ENCODE measurements around the gene C1QTNF12.

The C1QTNF12 gene

DNA sequence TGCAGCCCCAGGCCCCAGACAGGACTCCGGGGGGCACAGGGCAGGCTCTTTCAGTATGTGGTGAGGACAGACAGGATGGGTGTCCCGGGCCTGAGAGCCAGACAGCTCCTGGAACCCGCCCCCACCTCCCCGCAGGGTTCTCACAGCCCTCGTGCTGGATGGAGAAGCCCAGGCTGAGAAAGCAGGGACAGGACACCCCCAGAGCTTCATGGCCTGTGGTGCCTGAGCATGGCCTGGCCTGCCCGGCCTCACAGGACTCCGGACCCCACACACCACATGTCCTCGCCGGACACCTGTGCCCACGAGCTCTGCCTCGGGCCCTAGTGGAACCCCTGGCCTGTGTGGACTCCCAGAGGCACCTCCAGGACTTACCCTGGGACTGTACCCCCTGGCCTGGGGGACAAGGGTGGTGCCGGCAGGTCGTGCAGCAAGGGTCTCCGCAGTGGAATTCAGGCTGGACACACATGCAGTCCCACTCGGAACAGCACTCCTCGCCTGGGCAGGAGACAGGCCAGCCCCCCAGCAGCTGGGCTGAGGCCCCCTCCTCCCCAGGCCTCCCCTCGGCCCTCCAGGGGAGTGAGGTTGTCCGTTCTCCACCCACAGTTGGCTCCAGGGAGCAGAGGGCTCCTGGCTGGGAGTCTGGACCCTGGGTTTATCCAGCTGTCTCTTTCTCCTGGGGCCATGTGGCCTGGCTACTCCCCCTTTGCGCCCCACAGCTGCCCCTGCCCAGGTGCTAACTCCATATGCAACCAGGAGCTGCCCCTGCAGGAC is 41.3 kb downstream of the C1QTNF12 start:
- TF ChIP-seq YY1 (IDR thresholded peaks at IDR 0.05; ENCODE audit: insufficient read depth, insufficient read length) (no peak), ZNF274 (IDR thresholded peaks at IDR 0.05; ENCODE audit: low read depth, low read length) (no peak), SUZ12 (IDR thresholded peaks at IDR 0.05; ENCODE audit: extremely low read depth, insufficient read depth, insufficient read length) (no peak)
- Histone ChIP-seq H3K27me3 (ENCODE audit: insufficient read depth, insufficient read length) (no peaks in the 10 kb centered on the region), H3K36me3 (ENCODE audit: insufficient read depth, insufficient read length, low read length) (no peaks in the 10 kb centered on the region), H3K9me3 (ENCODE audit: insufficient read depth, low read length) (no peaks in the 10 kb centered on the region), H3K9ac (ENCODE audit: insufficient read length, low read depth) (no peak overlapping the region), H3K4me1 (ENCODE audit: insufficient read depth, insufficient read length) (peaks cover 16% of the 10 kb centered on the region), H3K4me3 (ENCODE audit: insufficient read length, low read depth) (no peak overlapping the region)
- no peak for DNase-seq (ENCODE audit: low read depth, low spot score)

DNA sequence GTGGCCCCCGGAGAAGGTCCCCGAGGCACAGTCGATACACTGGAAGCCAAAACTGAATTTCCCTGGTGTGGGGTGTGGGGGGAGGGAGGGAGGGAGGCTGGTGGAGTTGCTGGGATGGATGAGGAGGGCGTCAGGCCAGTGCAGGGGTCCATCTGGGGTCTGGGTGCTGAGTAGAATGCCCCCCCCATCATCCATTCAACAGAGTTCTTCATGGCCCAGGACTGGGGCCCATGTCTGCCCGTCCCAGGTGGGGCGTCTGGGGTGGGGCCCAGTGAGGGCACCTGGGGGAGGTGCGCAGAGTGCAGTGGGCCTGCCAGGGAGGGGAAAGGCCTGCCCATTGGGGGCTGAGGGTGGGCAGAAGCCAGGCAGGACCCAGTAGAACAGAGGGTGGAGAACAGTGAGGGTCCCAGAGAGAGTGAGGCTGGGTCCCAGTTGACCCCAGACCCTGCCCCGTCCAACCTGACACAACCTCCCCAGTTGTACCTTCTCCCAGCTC is 42.0 kb downstream of the C1QTNF12 start:
- no peaks in the 10 kb centered on the region for H3K36me3 ChIP-seq (ENCODE audit: insufficient read depth, insufficient read length, low read length)
- H3K4me3 ChIP-seq (ENCODE audit: insufficient read length, low read depth): no peak overlapping the region
- H3K9ac ChIP-seq (ENCODE audit: insufficient read length, low read depth): no peak overlapping the region
- no peak for DNase-seq (ENCODE audit: low read depth, low spot score)
- no peaks in the 10 kb centered on the region for H3K27me3 ChIP-seq (ENCODE audit: insufficient read depth, insufficient read length)
- no peaks in the 10 kb centered on the region for H3K9me3 ChIP-seq (ENCODE audit: insufficient read depth, low read length)
- no peak for TF ChIP-seq YY1 (IDR thresholded peaks at IDR 0.05; ENCODE audit: insufficient read depth, insufficient read length)
- peaks cover 16% of the 10 kb centered on the region for H3K4me1 ChIP-seq (ENCODE audit: insufficient read depth, insufficient read length)

DNA sequence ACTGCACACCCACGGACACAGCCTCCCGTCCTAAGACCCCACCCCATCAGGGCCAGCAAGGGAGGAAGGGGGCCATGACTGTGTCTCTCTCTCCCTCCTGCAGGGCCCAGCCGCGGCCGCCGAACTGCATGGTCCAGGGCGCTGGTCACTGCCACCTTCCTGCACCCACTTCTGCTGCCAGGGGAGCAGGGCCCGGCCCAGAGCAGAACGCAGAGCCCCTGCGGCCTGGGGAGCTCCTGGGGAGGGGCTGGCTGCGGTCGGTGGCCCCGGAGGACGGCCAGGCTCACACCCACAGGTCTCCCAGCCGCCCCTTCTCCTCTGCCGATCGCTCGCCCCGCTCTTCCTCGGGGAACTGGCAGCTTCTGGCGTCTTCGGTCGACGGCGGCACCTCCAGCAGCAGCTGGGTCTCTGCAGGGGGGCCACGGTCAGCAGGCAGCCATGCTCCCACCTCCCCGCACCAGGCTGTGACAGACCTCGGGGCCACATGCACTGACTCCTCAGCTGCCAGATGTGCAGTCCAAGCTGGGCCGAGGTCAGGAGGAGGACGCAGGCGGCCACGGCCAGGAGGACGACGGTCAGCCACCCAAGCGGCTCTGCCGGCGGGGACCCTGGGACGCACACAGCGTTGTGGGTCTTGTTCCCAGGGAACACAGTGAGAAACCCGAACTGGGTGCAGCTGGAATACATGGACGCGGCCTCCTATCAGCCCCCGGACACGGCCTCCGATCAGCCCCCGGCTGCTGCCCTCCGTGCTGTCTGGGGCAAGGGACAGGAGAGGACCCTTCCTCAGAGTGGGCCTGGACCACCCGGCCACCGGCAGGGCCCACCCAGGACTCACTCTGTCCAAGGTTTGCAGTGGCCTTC is 42.7 kb downstream of the C1QTNF12 start:
- Histone ChIP-seq H3K27me3 (ENCODE audit: insufficient read depth, insufficient read length) (no peaks in the 10 kb centered on the region), H3K9me3 (ENCODE audit: insufficient read depth, low read length) (no peaks in the 10 kb centered on the region), H3K36me3 (ENCODE audit: insufficient read depth, insufficient read length, low read length) (no peaks in the 10 kb centered on the region), H3K9ac (ENCODE audit: insufficient read length, low read depth) (no peak overlapping the region), H3K4me1 (ENCODE audit: insufficient read depth, insufficient read length) (peaks cover 16% of the 10 kb centered on the region), H3K4me3 (ENCODE audit: insufficient read length, low read depth) (no peak overlapping the region)
- no peak for DNase-seq (ENCODE audit: low read depth, low spot score)
- no peak for TF ChIP-seq SUZ12 (IDR thresholded peaks at IDR 0.05; ENCODE audit: extremely low read depth, insufficient read depth, insufficient read length)
- TF ChIP-seq ZNF274 (IDR thresholded peaks at IDR 0.05; ENCODE audit: low read depth, low read length): no peak
- TF ChIP-seq YY1 (IDR thresholded peaks at IDR 0.05; ENCODE audit: insufficient read depth, insufficient read length): no peak

DNA sequence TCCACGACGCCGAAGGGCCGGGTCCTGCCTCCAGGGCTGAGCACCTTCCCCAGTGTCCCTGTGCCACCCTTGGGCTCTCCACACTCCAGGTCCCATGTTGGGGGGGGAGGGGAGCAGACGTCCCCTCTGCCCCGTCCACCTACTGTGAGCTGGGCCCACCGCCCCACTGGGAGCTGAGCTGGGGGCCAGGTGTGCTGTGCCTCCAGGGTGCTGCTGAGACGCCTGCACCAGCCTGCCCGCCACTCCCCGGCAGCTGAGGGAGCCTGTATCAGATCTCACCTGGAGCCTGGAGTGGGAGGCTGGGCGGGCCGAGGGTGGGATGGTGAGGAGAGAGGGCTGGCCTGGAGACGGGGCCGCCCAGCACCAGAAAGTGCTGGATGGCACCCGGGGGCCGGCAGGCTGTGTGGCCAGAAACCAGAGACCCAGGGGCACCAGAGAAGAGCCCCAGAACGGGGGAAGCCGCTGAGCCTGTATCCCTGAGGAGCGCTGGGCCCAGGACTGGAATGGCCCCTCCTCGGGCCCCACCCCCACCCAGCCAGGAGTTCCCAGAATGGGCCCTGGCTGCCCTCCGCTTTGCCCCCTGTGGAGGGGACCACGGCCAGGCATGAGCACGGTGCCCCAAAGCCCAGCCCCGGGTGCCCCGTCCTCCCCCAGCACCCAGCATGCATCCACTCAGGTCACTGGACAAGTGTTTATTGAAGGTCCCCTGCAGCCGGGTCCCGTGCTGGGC is 43.5 kb downstream of the C1QTNF12 start:
- Histone ChIP-seq H3K9ac (ENCODE audit: insufficient read length, low read depth) (no peak overlapping the region), H3K9me3 (ENCODE audit: insufficient read depth, low read length) (no peaks in the 10 kb centered on the region), H3K27me3 (ENCODE audit: insufficient read depth, insufficient read length) (no peaks in the 10 kb centered on the region), H3K4me1 (ENCODE audit: insufficient read depth, insufficient read length) (peaks cover 13% of the 10 kb centered on the region), H3K36me3 (ENCODE audit: insufficient read depth, insufficient read length, low read length) (no peaks in the 10 kb centered on the region), H3K4me3 (ENCODE audit: insufficient read length, low read depth) (no peak overlapping the region)
- TF ChIP-seq YY1 (IDR thresholded peaks at IDR 0.05; ENCODE audit: insufficient read depth, insufficient read length) (no peak), ZNF274 (IDR thresholded peaks at IDR 0.05; ENCODE audit: low read depth, low read length) (no peak), SUZ12 (IDR thresholded peaks at IDR 0.05; ENCODE audit: extremely low read depth, insufficient read depth, insufficient read length) (no peak)
- no peak for DNase-seq (ENCODE audit: low read depth, low spot score)

DNA sequence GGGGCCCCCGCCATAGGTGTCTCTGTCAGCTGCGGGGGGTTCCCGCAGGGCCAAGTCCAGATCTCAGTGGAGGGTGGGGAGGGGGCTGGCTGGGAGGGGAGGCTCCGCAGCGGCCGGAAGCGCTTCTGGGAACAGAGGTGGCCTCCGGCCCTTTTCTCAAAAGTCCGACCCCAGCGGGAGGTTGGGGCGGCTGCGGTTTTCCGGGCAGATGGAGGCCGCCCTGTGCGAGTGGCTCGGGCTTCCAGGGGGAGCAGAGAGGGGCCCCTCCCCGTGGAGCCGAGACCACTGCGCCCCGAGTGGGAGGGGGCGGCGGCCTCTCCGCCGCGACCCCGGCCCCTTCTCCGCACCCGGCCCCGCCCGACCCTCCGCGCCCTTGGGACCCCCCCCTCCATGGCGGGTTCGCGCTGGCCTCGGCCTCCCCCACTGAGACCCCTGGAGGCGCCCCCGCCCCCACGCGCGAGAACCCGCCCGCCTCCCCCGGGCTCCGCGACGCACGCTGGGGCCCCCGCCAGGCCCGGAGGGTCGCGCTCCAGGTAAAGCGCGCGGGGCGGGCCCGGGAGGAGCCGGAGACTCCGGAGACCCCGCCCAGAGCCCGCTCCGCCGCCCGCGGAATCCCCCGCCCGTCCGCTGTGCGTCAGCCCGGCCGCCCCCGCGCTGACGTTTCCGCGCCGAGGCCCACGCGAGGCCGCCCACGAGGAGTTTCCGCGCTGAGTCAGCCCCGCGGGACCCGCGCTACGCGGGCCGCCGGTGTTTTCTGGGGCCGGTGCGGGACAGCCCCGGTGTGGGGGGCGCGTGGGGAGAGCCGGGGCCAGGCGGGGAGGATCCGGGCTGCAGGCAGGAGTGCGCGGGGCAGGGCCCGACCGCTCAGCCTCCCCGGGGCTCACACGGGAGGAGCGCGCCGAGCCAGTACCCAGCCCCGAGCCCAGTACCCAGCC is 45.4 kb downstream of the C1QTNF12 start:
- TF ChIP-seq ZNF274 (IDR thresholded peaks at IDR 0.05; ENCODE audit: low read depth, low read length): no peak
- TF ChIP-seq SUZ12 (IDR thresholded peaks at IDR 0.05; ENCODE audit: extremely low read depth, insufficient read depth, insufficient read length): no peak
- TF ChIP-seq YY1 (IDR thresholded peaks at IDR 0.05; ENCODE audit: insufficient read depth, insufficient read length): no peak
- H3K4me1 ChIP-seq (ENCODE audit: insufficient read depth, insufficient read length): peaks cover 4% of the 10 kb centered on the region
- no peaks in the 10 kb centered on the region for H3K36me3 ChIP-seq (ENCODE audit: insufficient read depth, insufficient read length, low read length)
- H3K27me3 ChIP-seq (ENCODE audit: insufficient read depth, insufficient read length): no peaks in the 10 kb centered on the region
- peak overlapping the region; percentile 26 for H3K4me3 ChIP-seq (ENCODE audit: insufficient read length, low read depth)
- DNase-seq (ENCODE audit: low read depth, low spot score): peak; percentile 8
- H3K9me3 ChIP-seq (ENCODE audit: insufficient read depth, low read length): no peaks in the 10 kb centered on the region
- peak overlapping the region; percentile 50 for H3K9ac ChIP-seq (ENCODE audit: insufficient read length, low read depth)
